Measurements from ENCODE around the gene TOM1L1.

DNA sequence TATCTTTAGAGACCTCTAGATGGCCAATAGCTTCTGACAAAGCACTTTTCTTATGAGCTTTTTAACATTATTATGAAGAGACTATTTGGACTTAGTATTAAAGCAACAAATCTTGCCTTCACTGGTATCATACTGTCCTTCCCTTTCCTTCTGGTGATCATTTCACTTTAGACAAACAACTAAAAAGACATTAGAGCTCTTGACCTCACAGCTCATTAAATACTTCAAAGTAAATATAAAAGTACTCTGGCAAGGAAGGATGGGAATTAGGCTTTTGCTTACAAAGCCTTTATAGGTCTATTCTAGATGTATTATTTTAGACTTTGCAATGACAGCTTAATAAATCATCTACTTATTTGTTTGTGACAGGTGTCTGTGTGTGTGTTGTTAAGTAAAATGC, 79.0 kb downstream of the TOM1L1 start:
- TF ChIP-seq, protein P1, sequence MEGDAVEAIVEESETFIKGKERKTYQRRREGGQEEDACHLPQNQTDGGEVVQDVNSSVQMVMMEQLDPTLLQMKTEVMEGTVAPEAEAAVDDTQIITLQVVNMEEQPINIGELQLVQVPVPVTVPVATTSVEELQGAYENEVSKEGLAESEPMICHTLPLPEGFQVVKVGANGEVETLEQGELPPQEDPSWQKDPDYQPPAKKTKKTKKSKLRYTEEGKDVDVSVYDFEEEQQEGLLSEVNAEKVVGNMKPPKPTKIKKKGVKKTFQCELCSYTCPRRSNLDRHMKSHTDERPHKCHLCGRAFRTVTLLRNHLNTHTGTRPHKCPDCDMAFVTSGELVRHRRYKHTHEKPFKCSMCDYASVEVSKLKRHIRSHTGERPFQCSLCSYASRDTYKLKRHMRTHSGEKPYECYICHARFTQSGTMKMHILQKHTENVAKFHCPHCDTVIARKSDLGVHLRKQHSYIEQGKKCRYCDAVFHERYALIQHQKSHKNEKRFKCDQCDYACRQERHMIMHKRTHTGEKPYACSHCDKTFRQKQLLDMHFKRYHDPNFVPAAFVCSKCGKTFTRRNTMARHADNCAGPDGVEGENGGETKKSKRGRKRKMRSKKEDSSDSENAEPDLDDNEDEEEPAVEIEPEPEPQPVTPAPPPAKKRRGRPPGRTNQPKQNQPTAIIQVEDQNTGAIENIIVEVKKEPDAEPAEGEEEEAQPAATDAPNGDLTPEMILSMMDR (IDR thresholded peaks at IDR 0.05): no peak
- no peak for TF ChIP-seq POLR2A (IDR thresholded peaks at IDR 0.05)
